ENCODE measurements around the gene MYO1H.

The MYO1H gene

GRCh38 chr12:109346920-109347319, 780 bp upstream of the MYO1H start:
- Histone ChIP-seq H3K27me3 (ENCODE audit: insufficient read depth, poor library complexity, severe bottlenecking) (no peaks in the 10 kb centered on the region), H3K27ac (replicated peaks) (no peak overlapping the region), H3K4me3 (replicated peaks; ENCODE audit: insufficient read depth, low read length) (no peak overlapping the region)
- DNase-seq (ENCODE audit: low read depth in 1 of 2, low spot score in 1 of 2): no peak
- TF ChIP-seq REST (IDR thresholded peaks at IDR 0.05; ENCODE audit: insufficient replicate concordance, low read depth): no peak
- TF ChIP-seq GABPA (IDR thresholded peaks at IDR 0.05; ENCODE audit: low read depth): no peak

GRCh38 chr12:109352184-109352583, 4.5 kb downstream of the MYO1H start:
- H3K27me3 ChIP-seq (ENCODE audit: insufficient read depth, poor library complexity, severe bottlenecking): peaks cover 6% of the 10 kb centered on the region
- TF ChIP-seq GABPA (IDR thresholded peaks at IDR 0.05; ENCODE audit: low read depth): no peak
- TF ChIP-seq REST (IDR thresholded peaks at IDR 0.05; ENCODE audit: insufficient replicate concordance, low read depth): no peak
- no peak for TF ChIP-seq POLR2AphosphoS5 (IDR thresholded peaks at IDR 0.05; ENCODE audit: low read depth)
- TF ChIP-seq SPI1 (IDR thresholded peaks at IDR 0.05; ENCODE audit: borderline replicate concordance, low read depth): no peak
- no peak for TF ChIP-seq CTCF (IDR thresholded peaks at IDR 0.05; ENCODE audit: insufficient read depth, low read length)
- no peak for DNase-seq (ENCODE audit: low read depth in 1 of 2, low spot score in 1 of 2)
- H3K4me3 ChIP-seq (replicated peaks; ENCODE audit: insufficient read depth, low read length): no peak overlapping the region
- H3K27ac ChIP-seq (replicated peaks): no peak overlapping the region

- Histone ChIP-seq H3K27ac (replicated peaks) (no peak overlapping the region), H3K4me3 (replicated peaks; ENCODE audit: insufficient read depth, low read length) (no peak overlapping the region), H3K27me3 (ENCODE audit: insufficient read depth, poor library complexity, severe bottlenecking) (peaks cover 6% of the 10 kb centered on the region)
- DNase-seq (ENCODE audit: low read depth in 1 of 2, low spot score in 1 of 2): no peak
- TF ChIP-seq POLR2AphosphoS5 (IDR thresholded peaks at IDR 0.05; ENCODE audit: low read depth) (no peak), GABPA (IDR thresholded peaks at IDR 0.05; ENCODE audit: low read depth) (no peak), CTCF (IDR thresholded peaks at IDR 0.05; ENCODE audit: insufficient read depth, low read length) (no peak), REST (IDR thresholded peaks at IDR 0.05; ENCODE audit: insufficient replicate concordance, low read depth) (no peak), SPI1 (IDR thresholded peaks at IDR 0.05; ENCODE audit: borderline replicate concordance, low read depth) (no peak)
Observed at GRCh38 chr12:109356577-109356976, 8.9 kb downstream of the MYO1H start.

- no peak for DNase-seq (ENCODE audit: low read depth in 1 of 2, low spot score in 1 of 2)
- Histone ChIP-seq H3K27me3 (ENCODE audit: insufficient read depth, poor library complexity, severe bottlenecking) (peaks cover 6% of the 10 kb centered on the region), H3K4me3 (replicated peaks; ENCODE audit: insufficient read depth, low read length) (no peak overlapping the region), H3K27ac (replicated peaks) (no peak overlapping the region)
- no peak for TF ChIP-seq GABPA (IDR thresholded peaks at IDR 0.05; ENCODE audit: low read depth)
- TF ChIP-seq POLR2AphosphoS5 (IDR thresholded peaks at IDR 0.05; ENCODE audit: low read depth): no peak
- no peak for TF ChIP-seq REST (IDR thresholded peaks at IDR 0.05; ENCODE audit: insufficient replicate concordance, low read depth)
- no peak for TF ChIP-seq SPI1 (IDR thresholded peaks at IDR 0.05; ENCODE audit: borderline replicate concordance, low read depth)
- TF ChIP-seq CTCF (IDR thresholded peaks at IDR 0.05; ENCODE audit: insufficient read depth, low read length): no peak
Observed at GRCh38 chr12:109357032-109357431, 9.3 kb downstream of the MYO1H start.
